ENCODE data around the gene CAMK2N1. TPM values are rescaled to one million over a fixed set of nuclear protein-coding genes. Genes with fewer than 3 reads are reported as not detected.

Gene CAMK2N1
- total RNA-seq, 2 donors from 2014 or later, result 5.3 to 5.4 TPM

DNA sequence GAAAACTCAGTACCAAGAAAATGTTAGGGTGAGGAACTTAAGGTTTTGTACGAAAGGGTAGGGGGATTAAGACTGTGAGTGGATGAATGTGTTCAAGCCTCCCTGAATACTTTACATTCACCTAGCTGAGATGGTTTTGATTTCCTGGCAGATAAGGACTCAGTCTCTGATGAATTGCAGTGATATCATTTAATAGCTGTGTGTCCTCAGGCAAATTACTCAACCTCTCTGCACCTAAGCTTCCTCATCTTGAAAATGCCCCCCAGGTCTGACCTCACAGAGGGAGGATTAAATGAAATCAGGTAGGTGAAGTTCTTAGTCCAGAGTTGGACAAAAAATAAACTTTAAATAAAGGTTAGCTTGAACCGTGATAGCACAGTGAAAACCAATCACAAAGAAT lies 48.4 kb downstream of the CAMK2N1 start:
- Histone ChIP-seq H3K9me3 (no peaks in the 10 kb centered on the region), H3K4me3 (no peak overlapping the region), H3K27me3 (no peaks in the 10 kb centered on the region), H3K4me1 (no peaks in the 10 kb centered on the region), H3K36me3 (replicated peaks in 1 of 2; ENCODE audit: insufficient read depth in 1 of 2, low read depth in 2 of 2) (no peaks in the 10 kb centered on the region), H3K27ac (no peak overlapping the region)
- TF ChIP-seq POLR2A (IDR thresholded peaks at IDR 0.05), result no peak
- TF ChIP-seq, protein P1, sequence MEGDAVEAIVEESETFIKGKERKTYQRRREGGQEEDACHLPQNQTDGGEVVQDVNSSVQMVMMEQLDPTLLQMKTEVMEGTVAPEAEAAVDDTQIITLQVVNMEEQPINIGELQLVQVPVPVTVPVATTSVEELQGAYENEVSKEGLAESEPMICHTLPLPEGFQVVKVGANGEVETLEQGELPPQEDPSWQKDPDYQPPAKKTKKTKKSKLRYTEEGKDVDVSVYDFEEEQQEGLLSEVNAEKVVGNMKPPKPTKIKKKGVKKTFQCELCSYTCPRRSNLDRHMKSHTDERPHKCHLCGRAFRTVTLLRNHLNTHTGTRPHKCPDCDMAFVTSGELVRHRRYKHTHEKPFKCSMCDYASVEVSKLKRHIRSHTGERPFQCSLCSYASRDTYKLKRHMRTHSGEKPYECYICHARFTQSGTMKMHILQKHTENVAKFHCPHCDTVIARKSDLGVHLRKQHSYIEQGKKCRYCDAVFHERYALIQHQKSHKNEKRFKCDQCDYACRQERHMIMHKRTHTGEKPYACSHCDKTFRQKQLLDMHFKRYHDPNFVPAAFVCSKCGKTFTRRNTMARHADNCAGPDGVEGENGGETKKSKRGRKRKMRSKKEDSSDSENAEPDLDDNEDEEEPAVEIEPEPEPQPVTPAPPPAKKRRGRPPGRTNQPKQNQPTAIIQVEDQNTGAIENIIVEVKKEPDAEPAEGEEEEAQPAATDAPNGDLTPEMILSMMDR (IDR thresholded peaks at IDR 0.05), result no peak
- intact Hi-C loops (cut with DNase I), result no loop called here
- ATAC-seq (no peak), DNase-seq (no peak)
- 74 to 78% methylated on average over 2 of the region's 2 CpGs for WGBS, 2 donors

DNA sequence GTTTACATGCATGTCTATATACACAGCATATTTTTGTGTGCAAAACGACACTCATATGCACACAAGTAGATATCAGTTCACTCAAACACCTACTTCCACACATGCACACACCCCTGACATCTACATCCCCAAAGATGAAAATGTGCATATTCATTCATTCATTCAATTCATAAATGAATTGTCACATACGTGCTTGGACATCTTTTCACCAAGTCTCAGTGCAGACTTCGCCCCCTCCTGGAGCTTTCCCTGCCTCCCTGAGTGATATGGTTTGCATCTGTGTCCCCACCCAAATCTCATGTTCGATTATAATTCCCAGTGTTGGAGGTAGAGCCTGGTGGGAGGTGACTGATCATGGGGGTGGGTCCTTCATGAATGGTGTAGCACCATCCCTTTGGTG lies 53.1 kb downstream of the CAMK2N1 start:
- intact Hi-C loops (cut with DNase I), result no loop called here
- H3K9me3 ChIP-seq, result no peaks in the 10 kb centered on the region
- no peaks in the 10 kb centered on the region for H3K36me3 ChIP-seq (replicated peaks in 1 of 2; ENCODE audit: insufficient read depth in 1 of 2, low read depth in 2 of 2)
- DNase-seq, result no peak
- 44 to 68% methylated on average over 4 of the region's 4 CpGs for WGBS, 2 donors
- no peak overlapping the region for H3K4me3 ChIP-seq
- ATAC-seq, result no peak
- H3K27me3 ChIP-seq, result no peaks in the 10 kb centered on the region
- no peak overlapping the region for H3K27ac ChIP-seq
- H3K4me1 ChIP-seq, result no peaks in the 10 kb centered on the region
- TF ChIP-seq, protein P1 (IDR thresholded peaks at IDR 0.05), result no peak
- TF ChIP-seq POLR2A (IDR thresholded peaks at IDR 0.05), result no peak

Other genes starting within 250 kb of the CAMK2N1 start
- gene VWA5B1, start 195.3 kb downstream of the CAMK2N1 start, total RNA-seq, result not detected
- 10 to 100 TPM; 18.7 to 20.4 TPM for gene MUL1, start 21.9 kb upstream of the CAMK2N1 start, total RNA-seq
- gene FAM43B, start 66.4 kb upstream of the CAMK2N1 start, total RNA-seq, result 1 to 10 TPM in 1 of 2 donors, under 1 TPM in 1; 0.26 to 3.6 TPM
- not detected for gene CDA, start 102.9 kb upstream of the CAMK2N1 start, total RNA-seq
- gene PINK1, start 147.2 kb upstream of the CAMK2N1 start, total RNA-seq, result 10 to 100 TPM; 40.9 to 67.5 TPM
- gene DDOST, start 175.2 kb upstream of the CAMK2N1 start, total RNA-seq, result 100 to 1,000 TPM in 1 of 2 donors, 10 to 100 TPM in 1; 76.8 to 114 TPM
- gene KIF17, start 231.8 kb upstream of the CAMK2N1 start, total RNA-seq, result 1 to 10 TPM in 1 of 2 donors, not detected in 1; 1.8 TPM
- not detected for gene SH2D5, start 246.5 kb upstream of the CAMK2N1 start, total RNA-seq